K562 (cell line): Measurements from ENCODE around the gene DRICH1. TPM values are rescaled to one million over a fixed set of nuclear protein-coding genes. Genes with fewer than 3 reads are reported as not detected.

ENCODE experiments used
- ATAC-seq: fragments of 200-7000 bp; cut with Tn5 transposase; 3 replicates; pipeline ENCODE4 v1.9.1; 2020; ENCODE audit warnings: moderate library complexity
- BruUV-seq: library from RNA; stranded (reverse); fragments of 400-500 nt; replicated peaks from 2 replicates; lab custom pipeline; 2021; lab: Mats Ljungman, UMichigan
- CTCF ChIA-PET: fragments of 300-600 bp; formaldehyde crosslinking; extraction: SDS; loops from one replicate; lab custom pipeline; 2021; ENCODE audit warnings: low intra/inter-chr PET ratio; lab: Yijun Ruan, JAX
- POLR2A ChIA-PET: fragments of 300-600, 350-650 bp; sonication (Branson Sonifier 250); formaldehyde crosslinking; extraction: SDS; loops from one replicate; lab custom pipeline; 2021; ENCODE audit warnings: antibody characterized with exemption, inconsistent platforms; lab: Yijun Ruan, JAX
- DNase-seq, 4 experiments: peaks; one replicate each; pipeline versions ENCODE4 v3.0.0 to v3.0.0-alpha.2; 2011 to 2018; ENCODE audit warnings: low spot score in 3 of 4, mixed read lengths in 3 of 4; ENCODE audit errors: extremely low read depth in 1 of 4
- FAIRE-seq: peaks from 2 replicates; lab custom pipeline; 2011; peaks lifted over from hg19 to GRCh38; lab: Jason Lieb, UNC
- H2AFZ ChIP-seq: 2 replicates; pipeline ENCODE4 v1.6.0; 2011; ENCODE audit warnings: low read depth, low read length, control low read depth, inconsistent platforms
- H3K27ac ChIP-seq: fragments of 200-600 bp; 3 replicates; pipeline ENCODE4 v1.8.0; 2011; ENCODE audit warnings: low read depth, mild to moderate bottlenecking, control low read depth, inconsistent platforms, low read length, moderate library complexity, mixed read lengths; ENCODE audit errors: extremely low read depth
- H3K27me3 ChIP-seq, 2 experiments: fragments of 300-600 bp in 1 of 2; 2 replicates in 1 of 2; 3 replicates in 1 of 2; pipeline versions ENCODE4 v1.6.0 to v1.8.0; 2011; ENCODE audit warnings: inconsistent platforms in 2 of 2, low read length in 2 of 2, mild to moderate bottlenecking in 1 of 2, mixed read lengths in 1 of 2, moderate library complexity in 1 of 2; ENCODE audit not compliant: control insufficient read depth in 2 of 2, insufficient read depth in 2 of 2
- H3K36me3 ChIP-seq: fragments of 300-600 bp; 3 replicates; pipeline ENCODE4 v1.8.0; 2011; ENCODE audit warnings: mild to moderate bottlenecking, low read length, inconsistent platforms; ENCODE audit not compliant: control insufficient read depth, insufficient read depth
- H3K4me1 ChIP-seq, 2 experiments: fragments of 200-600 bp in 1 of 2; replicated peaks in 1 of 2; 2 replicates in 1 of 2; 3 replicates in 1 of 2; pipeline versions ENCODE4 v1.5.1 to v1.8.0; 2011; ENCODE audit warnings: inconsistent platforms in 2 of 2, low read length in 2 of 2, mild to moderate bottlenecking in 1 of 2, mixed read lengths in 1 of 2, moderate library complexity in 1 of 2; ENCODE audit not compliant: control insufficient read depth in 2 of 2, insufficient read depth in 2 of 2
- H3K4me2 ChIP-seq: 2 replicates; pipeline ENCODE4 v1.6.1; 2011; ENCODE audit warnings: low read length, control low read depth, inconsistent platforms, mixed read lengths; ENCODE audit not compliant: insufficient read depth
- H3K4me3 ChIP-seq: fragments of 200-600 bp; sonication (generic), shearing (Covaris generic); 2 replicates; pipeline ENCODE4 v1.5.1; 2016; ENCODE audit warnings: control low read depth, inconsistent platforms
- H3K79me2 ChIP-seq: fragments of 200-600 bp; 3 replicates; pipeline ENCODE4 v1.8.0; 2011; ENCODE audit warnings: low read length, inconsistent platforms; ENCODE audit not compliant: control insufficient read depth, insufficient read depth
- H3K9ac ChIP-seq, 2 experiments: 2 replicates each; pipeline versions ENCODE4 v1.6.0 to v1.6.1; 2011; ENCODE audit warnings: low read depth in 2 of 2, low read length in 2 of 2, control low read depth in 1 of 2, inconsistent platforms in 1 of 2, mild to moderate bottlenecking in 1 of 2, mixed read lengths in 1 of 2; ENCODE audit not compliant: insufficient read depth in 1 of 2
- H3K9me1 ChIP-seq: one replicate; pipeline ENCODE4 v1.6.0; 2011; ENCODE audit warnings: inconsistent platforms, mild to moderate bottlenecking, low read length, moderate library complexity; ENCODE audit not compliant: control insufficient read depth, insufficient read depth
- H3K9me3 ChIP-seq: replicated peaks from 2 replicates; pipeline ENCODE4 v1.5.1; 2011; ENCODE audit warnings: low read depth, low read length, inconsistent platforms; ENCODE audit not compliant: control insufficient read depth, insufficient read depth
- H4K20me1 ChIP-seq: replicated peaks from 2 replicates; pipeline ENCODE4 v1.6.1; 2011; ENCODE audit warnings: low read length, inconsistent platforms, mixed read lengths; ENCODE audit not compliant: control insufficient read depth, insufficient read depth
- ARID1B ChIP-seq: fragments of 450-650 bp; IDR thresholded peaks from 2 replicates; pipeline ENCODE4 v1.6.1; 2016; ENCODE audit warnings: antibody characterized with exemption, mild to moderate bottlenecking, inconsistent platforms
- CEBPB ChIP-seq: fragments of 450-650 bp; IDR thresholded peaks from 2 replicates; pipeline ENCODE4 v1.6.1; 2016; ENCODE audit warnings: missing genetic modification characterization, missing compliant biosample characterization
- GTF3C2 ChIP-seq: IDR thresholded peaks from 3 replicates; pipeline ENCODE4 v1.6.1; 2011; ENCODE audit warnings: borderline replicate concordance, mild to moderate bottlenecking, moderate library complexity; ENCODE audit not compliant: insufficient read length; ENCODE audit errors: extremely low read depth
- MXI1 ChIP-seq: IDR thresholded peaks from 2 replicates; pipeline ENCODE4 v1.6.1; 2011; ENCODE audit warnings: low read depth, mild to moderate bottlenecking, improper control_type of control experiment, low read length
- NR1H2 ChIP-seq: sonication (generic); formaldehyde crosslinking; IDR thresholded peaks from 2 replicates; pipeline ENCODE4 v1.4.0; 2020; ENCODE audit warnings: mild to moderate bottlenecking, missing genetic modification reagents
- PHF20 ChIP-seq: fragments of 450-650 bp; IDR thresholded peaks from 2 replicates; pipeline ENCODE4 v1.6.1; 2018; ENCODE audit not compliant: partially characterized antibody
- PKNOX1 ChIP-seq: fragments of 450-650 bp; IDR thresholded peaks from 2 replicates; pipeline ENCODE4 v1.6.1; 2016
- RBM25 ChIP-seq: fragments of 200-400 bp; formaldehyde crosslinking; IDR thresholded peaks from 2 replicates; pipeline ENCODE4 v1.6.1; 2018; ENCODE audit warnings: low read length, low read depth, moderate library complexity; ENCODE audit not compliant: severe bottlenecking
- RCOR1 ChIP-seq, 2 experiments: IDR thresholded peaks; 2 replicates each; pipeline ENCODE4 v1.6.1; 2012; ENCODE audit warnings: low read depth in 2 of 2, low read length in 2 of 2, borderline replicate concordance in 1 of 2, improper control_type of control experiment in 1 of 2
- RNF2 ChIP-seq: sonication (generic); IDR thresholded peaks from 2 replicates; pipeline ENCODE4 v1.6.1; 2016
- YY1 ChIP-seq, 3 experiments: IDR thresholded peaks; 2 replicates each; pipeline ENCODE4 v1.6.1; 2011; ENCODE audit warnings: low read length in 2 of 3, mild to moderate bottlenecking in 2 of 3, moderate library complexity in 2 of 3, borderline replicate concordance in 1 of 3, control low read depth in 1 of 3, low read depth in 1 of 3; ENCODE audit not compliant: insufficient read depth in 3 of 3, insufficient replicate concordance in 2 of 3, control insufficient read depth in 1 of 3, insufficient read length in 1 of 3; ENCODE audit errors: extremely low read depth in 1 of 3
- ZNF23 ChIP-seq: fragments of 250-450 bp; sonication (Bioruptor Pico); IDR thresholded peaks from 2 replicates; pipeline ENCODE4 v1.4.0; 2020; ENCODE audit warnings: mild to moderate bottlenecking
- ZNF584 ChIP-seq: fragments of 200-800 bp; sonication (Bioruptor generic); IDR thresholded peaks from 2 replicates; pipeline ENCODE4 v1.6.1; 2016; ENCODE audit warnings: low read depth, mild to moderate bottlenecking, missing genetic modification characterization, missing compliant biosample characterization
- ZNF766 ChIP-seq: fragments of 200-800 bp; sonication (Bioruptor generic); conservative IDR thresholded peaks from 2 replicates; pipeline ENCODE4 v1.6.1; 2016; ENCODE audit warnings: missing genetic modification characterization, missing compliant biosample characterization
- WGBS: fragments of 100-300 bp; shearing (Covaris generic); methylation state at CpG from one replicate; pipeline ENCODE4 v1.1.6; 2016; ENCODE audit warnings: low coverage, mixed read lengths; ENCODE audit not compliant: insufficient coverage; ENCODE audit errors: missing lambda C conversion rate; 5-methylcytosine and 5-hydroxymethylcytosine counted together
- in situ Hi-C: fragments of 300-500 bp; cut with MboI; formaldehyde crosslinking; loops from 4 replicates; pipeline ENCODE4 v1.15.0; 2018; ENCODE audit warnings: inconsistent platforms, mixed read lengths
- intact Hi-C: fragments of 100-400 bp; cut with micrococcal nuclease; formaldehyde crosslinking; loops from 2 replicates; pipeline ENCODE4 v1.14.2; 2022
- polyA plus RNA-seq, 8 experiments: library from polyadenylated mRNA; depleted of rRNA in 4 of 8; stranded (reverse) in 5 of 8; unstranded in 3 of 8; fragments of >200 nt; fragmentation: Nextera tagmentation in 2 of 8; fragmentation: Illumina TruSeq in 1 of 8; extraction: Ambion mirVana in 2 of 8; extraction: Trizol in 1 of 8; gene quantifications; 2 replicates each; pipeline versions ENCODE4 v1.2.1 to v1.2.3, GENCODE V29; 2011 to 2014; ENCODE audit warnings: inconsistent platforms in 1 of 8, missing spikeins in 1 of 8
- total RNA-seq, 7 experiments: library from RNA; depleted of rRNA in 6 of 7; stranded (reverse); fragments of >200 nt in 6 of 7; fragmentation: Illumina TruSeq in 2 of 7; extraction: Trizol in 2 of 7; gene quantifications; 2 replicates each; pipeline versions ENCODE4 v1.2.1 to v1.2.3, GENCODE V29; 2011 to 2021; ENCODE audit warnings: low replicate concordance in 1 of 7
- TF ChIP-seq, protein P1 (sequence below), 2 experiments: IDR thresholded peaks; 2 replicates each; pipeline ENCODE4 v1.6.1; 2011; ENCODE audit warnings: borderline replicate concordance in 1 of 2, control low read depth in 1 of 2, low read depth in 1 of 2, low read length in 1 of 2, mild to moderate bottlenecking in 1 of 2, mixed read lengths in 1 of 2, moderate library complexity in 1 of 2; ENCODE audit not compliant: insufficient read depth in 1 of 2, insufficient read length in 1 of 2, poor library complexity in 1 of 2, severe bottlenecking in 1 of 2; ENCODE audit errors: extremely low read depth in 1 of 2

The DRICH1 gene
- total and polyA plus RNA-seq, 9 of the 15 experiments (the other 6 are each of a cell fraction or from before 2014, with no cell fraction given) = 0.07 to 0.36 (median 0.14) TPM; not detected in 2

- no peak for ATAC-seq
- Histone ChIP-seq H3K4me2 (no peak overlapping the region), H3K4me1 (no peaks in the 10 kb centered on the region; a peak in 1 of 5 replicates), H3K4me3 (no peak overlapping the region), H3K79me2 (no peaks in the 10 kb centered on the region), H3K9ac (no peak overlapping the region), H3K36me3 (no peaks in the 10 kb centered on the region), H3K9me3 (no peaks in the 10 kb centered on the region), H2AFZ (no peak overlapping the region), H4K20me1 (no peaks in the 10 kb centered on the region), H3K27me3 (peaks cover 0 to 3% of the 10 kb centered on the region in 2 experiments; a peak in 2 of 5 replicates), H3K27ac (no peak overlapping the region), H3K9me1 (no peaks in the 10 kb centered on the region)
- 29% methylated on average over 8 of the region's 9 CpGs for WGBS
- FAIRE-seq = no peak
- no peak for DNase-seq
- intact Hi-C loops (no loop called here), in situ Hi-C loops (loop anchor here (5.0 to 25.0 kb wide), 4 partner anchors 54 to 1833 kb away; no protein-coding TSS in a partner anchor)
- POLR2A ChIA-PET = interaction anchor here (0.6 kb wide), 1 partner anchor 251 kb away, joined by 3 read pairs; no protein-coding TSS in a partner anchor
- CTCF ChIA-PET = no interaction called here
- no TSS peak for BruUV-seq
- TF ChIP-seq MXI1 (no peak), RBM25 (peak; percentile 73), RCOR1 (IDR thresholded peaks at IDR 0.05; ENCODE audit: borderline replicate concordance in 1 of 2, low read depth in 2 of 2, low read length in 2 of 2) (0 out of 4 replicates have a peak, but pooled peaks of 1 of the 2 experiments have one; percentile 12), ARID1B (no peak), PKNOX1 (no peak), ZNF23 (CRISPR knock-in tag) (no peak), RNF2 (no peak), NR1H2 (CRISPR knock-in tag) (no peak), PHF20 (no peak), GTF3C2 (no peak), ZNF584 (CRISPR knock-in tag) (no peak), YY1 (IDR thresholded peaks at IDR 0.05; ENCODE audit: borderline replicate concordance in 1 of 3, control insufficient read depth in 1 of 3, extremely low read depth in 1 of 3, insufficient read depth in 3 of 3, insufficient read length in 1 of 3, insufficient replicate concordance in 2 of 3, low read depth in 1 of 3, low read length in 2 of 3) (no peak), CEBPB (no peak), ZNF766 (CRISPR knock-in tag) (no peak)
- TF ChIP-seq, protein P1, sequence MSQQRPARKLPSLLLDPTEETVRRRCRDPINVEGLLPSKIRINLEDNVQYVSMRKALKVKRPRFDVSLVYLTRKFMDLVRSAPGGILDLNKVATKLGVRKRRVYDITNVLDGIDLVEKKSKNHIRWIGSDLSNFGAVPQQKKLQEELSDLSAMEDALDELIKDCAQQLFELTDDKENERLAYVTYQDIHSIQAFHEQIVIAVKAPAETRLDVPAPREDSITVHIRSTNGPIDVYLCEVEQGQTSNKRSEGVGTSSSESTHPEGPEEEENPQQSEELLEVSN (IDR thresholded peaks at IDR 0.05; ENCODE audit: borderline replicate concordance in 1 of 2, extremely low read depth in 1 of 2, insufficient read depth in 1 of 2, insufficient read length in 1 of 2, low read depth in 1 of 2, low read length in 1 of 2, poor library complexity in 1 of 2, severe bottlenecking in 1 of 2) = no peak
Observed at GRCh38 chr22:23598805-23599518, 33.2 kb downstream of the DRICH1 start.
